Right hindlimb (tissue), 1 donor: ENCODE measurements around the gene MYBPC1.

Source experiments
- DNase-seq: peaks from one replicate; pipeline ENCODE4 v3.0.0-alpha.2; 2018

MYBPC1 gene

GRCh38 chr12:101604132-101604531, 9.4 kb downstream of the MYBPC1 start:
- no peak for DNase-seq

DNA sequence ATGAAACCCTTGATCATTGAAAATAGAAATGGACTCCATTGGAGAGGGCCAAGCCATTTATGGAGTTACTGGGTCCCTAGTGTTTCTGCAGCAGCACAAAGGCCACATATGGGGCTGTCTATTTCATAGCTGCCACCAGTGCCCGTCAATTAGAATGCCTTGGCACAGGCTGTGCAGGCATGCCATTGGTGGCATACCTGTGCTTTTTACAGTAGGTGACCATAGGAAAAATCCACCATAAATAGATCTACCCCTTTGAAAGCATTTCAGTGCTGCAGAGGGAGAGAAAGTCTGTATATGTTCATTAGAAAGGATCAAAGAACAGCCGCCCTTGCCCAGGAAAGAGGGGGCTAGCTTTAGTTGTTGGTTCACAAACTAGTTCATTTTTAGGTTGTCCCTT, 13.1 kb downstream of the MYBPC1 start:
- no peak for DNase-seq

- no peak for DNase-seq
Observed at GRCh38 chr12:101608301-101609133, 13.7 kb downstream of the MYBPC1 start.

GRCh38 chr12:101609198-101609597, 14.4 kb downstream of the MYBPC1 start:
- DNase-seq = no peak

DNA sequence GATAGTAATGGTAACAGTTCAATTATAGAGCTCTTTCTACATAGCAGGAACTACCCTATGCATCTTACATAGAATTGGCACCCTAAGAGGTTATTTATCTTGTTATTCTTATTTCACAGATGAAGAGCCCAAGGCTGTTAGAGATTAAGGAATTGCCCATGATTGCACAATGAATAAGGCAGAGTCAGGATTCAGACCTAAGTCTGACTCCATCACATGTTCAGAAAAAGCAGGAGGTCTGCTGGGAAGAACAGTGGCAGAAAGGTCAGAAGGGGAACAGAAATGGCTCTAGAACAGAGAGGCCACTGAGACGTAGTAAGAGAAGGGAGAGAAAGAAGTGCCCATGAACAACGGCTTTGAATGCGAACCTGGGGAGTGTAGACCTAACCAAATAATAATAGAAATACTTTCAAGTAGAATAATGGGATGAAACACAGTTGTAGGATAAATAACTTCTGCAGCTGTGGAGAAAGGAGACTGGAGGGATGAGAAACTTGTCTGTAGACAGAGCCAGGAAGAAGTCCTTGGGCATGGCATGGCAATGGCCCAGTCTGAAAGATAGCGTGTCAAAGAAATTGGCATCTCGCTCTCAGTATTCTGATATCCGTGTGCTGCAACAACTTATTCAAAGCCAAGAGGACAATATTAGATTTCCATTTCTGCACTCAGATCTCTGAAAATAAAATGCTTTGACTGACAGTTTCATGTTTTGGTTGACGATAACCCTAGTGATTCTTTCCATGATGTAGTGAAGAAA, 17.6 kb downstream of the MYBPC1 start:
- no peak for DNase-seq

GRCh38 chr12:101616027-101616494, 21.3 kb downstream of the MYBPC1 start:
- no peak for DNase-seq

DNA sequence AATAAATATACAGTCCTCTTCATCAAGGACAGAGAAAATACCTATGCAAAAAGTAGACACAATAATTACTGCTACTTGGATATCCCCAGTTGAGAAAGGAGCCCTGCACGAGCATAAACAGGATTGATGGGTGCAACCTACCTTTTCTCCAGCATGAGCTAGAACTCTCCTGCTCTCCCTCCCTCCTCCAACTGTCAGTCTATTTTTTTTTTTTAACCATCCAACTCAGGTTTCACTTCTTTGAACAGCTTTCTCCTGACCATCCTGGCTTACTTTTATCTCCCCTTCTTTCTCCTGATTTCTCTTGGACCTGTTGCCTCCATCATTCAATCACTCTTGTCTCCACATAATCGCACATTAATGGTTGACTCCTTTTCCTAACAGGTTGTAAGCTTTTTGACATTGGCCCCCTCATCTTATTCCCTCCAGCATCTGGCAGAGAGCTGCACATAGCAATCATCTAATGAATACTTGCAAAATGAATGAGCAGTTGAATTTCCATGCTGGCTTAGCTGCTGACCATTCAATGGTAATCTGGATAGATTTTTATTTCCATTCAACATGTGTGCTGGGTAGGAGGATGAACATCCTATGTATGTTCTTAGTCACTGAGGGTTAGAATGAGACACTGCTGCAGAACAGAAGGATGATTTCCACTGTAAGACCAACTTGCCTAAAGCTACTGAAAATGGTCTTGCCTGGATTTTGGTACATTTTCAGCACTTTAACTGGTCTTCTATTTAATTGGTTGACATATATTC, 24.4 kb downstream of the MYBPC1 start:
- DNase-seq = no peak

DNA sequence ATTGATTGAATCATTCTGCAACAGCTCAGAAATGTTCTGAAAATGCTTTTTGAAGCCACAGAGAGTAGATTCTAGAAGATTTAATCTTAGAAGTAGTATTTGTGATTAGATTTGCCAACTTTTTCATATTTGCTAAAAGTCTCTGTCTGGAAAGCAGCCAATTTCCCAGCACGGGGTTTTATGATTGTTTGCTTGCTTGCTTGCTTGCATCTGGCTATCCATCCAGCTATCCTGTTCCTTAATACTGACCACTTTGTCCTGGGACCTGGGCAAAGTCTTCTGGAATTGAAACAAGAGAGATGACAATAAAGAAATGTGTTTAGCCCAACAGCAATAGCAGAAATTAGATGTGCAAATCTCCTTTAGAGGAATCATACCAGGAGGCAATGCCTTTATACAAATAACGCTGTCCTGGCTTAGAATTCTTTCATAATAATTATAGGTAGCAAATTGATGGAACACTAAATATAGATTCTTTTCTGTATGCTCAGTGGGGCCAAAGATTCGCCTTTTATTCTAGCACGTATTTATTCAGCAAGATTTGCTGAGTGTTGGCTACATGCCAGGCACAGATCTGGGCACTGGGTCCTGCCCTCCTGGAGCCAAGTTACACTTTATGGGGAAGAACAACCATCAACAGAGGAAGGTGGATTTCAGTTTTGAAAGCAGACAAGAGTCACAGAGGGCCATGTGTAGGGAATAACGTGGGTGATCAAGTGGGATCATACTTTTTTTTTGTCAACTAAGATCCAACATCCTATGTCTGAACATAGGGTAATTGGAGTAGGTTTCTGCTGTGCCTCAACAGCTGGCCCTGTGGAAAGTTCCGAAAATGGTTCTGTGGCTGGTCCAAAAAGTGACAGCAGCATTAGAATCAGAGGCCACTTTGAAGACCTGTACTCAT, 25.3 kb downstream of the MYBPC1 start:
- DNase-seq = no peak

DNA sequence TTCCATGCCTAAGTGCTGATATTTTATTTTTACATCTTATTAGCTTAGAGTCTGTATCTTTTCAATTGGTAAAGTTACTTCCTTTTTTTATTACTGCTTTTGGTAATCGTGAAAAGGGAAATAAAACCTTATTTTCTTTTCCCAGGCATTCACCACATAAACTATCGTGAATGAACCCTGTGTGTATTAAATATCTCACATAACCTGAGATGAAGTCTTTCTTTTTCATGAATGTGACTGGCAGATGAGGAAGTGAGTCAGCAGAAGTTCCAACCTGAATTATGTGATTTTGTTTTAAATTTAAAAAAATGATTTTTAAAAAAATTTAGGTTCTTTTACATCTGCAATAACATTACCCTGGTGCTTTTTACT, 26.0 kb downstream of the MYBPC1 start:
- no peak for DNase-seq

GRCh38 chr12:101628676-101629075, 33.9 kb downstream of the MYBPC1 start:
- no peak for DNase-seq

DNA sequence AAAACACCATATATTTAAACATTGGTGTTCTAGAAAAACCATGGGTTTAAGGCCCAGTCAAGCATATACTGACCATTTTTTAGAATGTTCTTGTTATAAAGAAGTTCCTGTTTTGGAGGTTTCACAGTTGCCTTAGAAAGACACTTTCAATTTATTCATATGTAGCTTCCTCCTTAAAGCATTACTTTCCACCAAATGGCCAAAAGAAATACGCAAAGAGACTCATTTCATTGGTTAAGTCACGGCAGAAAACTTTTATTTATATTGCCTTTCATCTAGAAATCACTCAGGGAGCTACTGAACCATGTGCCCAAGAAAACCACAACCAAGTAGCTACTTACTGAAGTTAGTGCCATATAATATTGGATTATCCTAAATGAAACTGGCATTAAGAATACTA, 40.0 kb downstream of the MYBPC1 start:
- no peak for DNase-seq

- no peak for DNase-seq
Observed at GRCh38 chr12:101637936-101638335, 43.2 kb downstream of the MYBPC1 start.

DNA sequence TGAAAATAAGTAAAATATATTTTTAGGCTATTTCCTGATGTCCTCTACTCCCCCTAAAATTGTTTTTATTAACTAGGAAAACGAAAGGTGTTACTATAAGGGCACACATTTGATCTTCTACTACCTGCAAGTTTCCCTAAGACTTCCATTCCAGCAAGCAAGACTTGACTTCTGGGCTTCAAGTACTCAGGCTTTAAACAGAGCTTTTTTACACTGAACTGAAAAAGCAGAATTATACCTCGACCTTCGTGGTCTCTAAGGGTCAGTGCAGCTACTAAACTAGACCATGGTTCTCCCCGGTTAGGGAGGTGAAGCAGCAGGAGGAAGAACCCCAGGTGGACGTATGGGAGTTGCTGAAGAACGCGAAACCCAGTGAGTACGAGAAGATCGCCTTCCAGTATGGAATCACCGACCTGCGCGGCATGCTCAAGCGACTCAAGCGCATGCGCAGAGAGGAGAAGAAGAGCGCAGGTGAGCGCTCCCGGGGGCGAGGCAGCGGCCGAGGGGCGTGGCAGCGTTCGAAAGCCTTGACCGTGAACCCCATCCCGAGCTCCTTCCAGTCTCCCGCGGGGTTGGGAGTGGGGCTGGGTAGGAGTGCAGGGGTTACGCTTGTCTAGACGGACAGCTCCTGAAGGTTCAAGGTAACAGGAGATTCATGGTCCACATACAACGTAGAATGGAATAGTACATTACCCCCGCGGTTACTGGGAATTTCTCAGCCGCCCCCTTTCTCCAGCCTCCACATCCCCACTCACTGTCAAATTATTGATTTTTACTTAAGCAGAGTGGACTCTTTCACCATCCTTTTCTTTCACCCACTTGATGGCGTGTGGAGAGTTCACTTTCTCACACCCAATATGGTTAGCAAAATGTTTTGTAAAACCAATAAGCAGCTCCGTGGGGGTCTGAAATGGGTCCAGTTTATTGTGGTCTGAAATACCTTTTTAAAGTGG, 47.6 kb downstream of the MYBPC1 start:
- DNase-seq = no peak

- no peak for DNase-seq
Observed at GRCh38 chr12:101647711-101648110, 52.9 kb downstream of the MYBPC1 start.

DNA sequence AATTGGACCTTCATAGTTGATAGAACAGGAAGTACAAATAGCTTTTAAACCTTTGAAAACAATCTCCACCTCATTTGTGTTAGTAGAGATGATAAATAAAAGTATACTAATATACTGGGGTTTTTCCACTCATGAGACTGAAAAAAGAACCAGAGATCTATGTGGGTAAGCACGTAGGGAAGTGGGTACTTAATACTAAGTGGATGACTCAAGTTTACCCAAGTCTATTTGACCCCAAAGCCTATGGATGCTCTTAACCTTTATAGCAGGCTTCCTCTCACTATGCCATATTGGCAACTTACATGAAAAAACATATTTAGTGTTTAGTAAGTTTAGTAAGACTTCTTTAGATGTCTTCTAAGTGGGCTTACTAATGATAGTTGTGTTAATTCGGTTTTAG, 53.4 kb downstream of the MYBPC1 start:
- DNase-seq = no peak

- DNase-seq = no peak
Observed at GRCh38 chr12:101650346-101651117, 55.8 kb downstream of the MYBPC1 start.

- no peak for DNase-seq
Observed at GRCh38 chr12:101653030-101653429, 58.3 kb downstream of the MYBPC1 start.

GRCh38 chr12:101653503-101653902, 58.7 kb downstream of the MYBPC1 start:
- no peak for DNase-seq

DNA sequence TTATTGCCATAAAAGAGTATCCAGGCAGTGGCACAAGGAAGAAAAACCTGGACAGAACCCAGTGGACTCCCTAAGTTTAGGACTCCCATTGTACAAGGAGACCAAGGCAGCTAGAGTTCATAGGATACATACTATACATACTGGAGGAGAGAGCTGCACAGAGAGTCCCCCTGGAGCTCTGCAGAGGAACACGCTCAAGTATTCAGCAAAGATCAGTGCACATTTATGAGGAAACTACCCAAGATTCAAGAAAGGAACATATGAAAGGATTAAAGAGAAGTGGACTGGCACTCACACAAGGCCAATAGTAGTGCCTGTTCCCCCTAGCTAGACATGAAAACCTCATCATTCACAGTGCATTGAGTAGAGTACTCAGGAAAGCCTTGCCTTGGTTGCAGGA, 59.7 kb downstream of the MYBPC1 start:
- DNase-seq = no peak

- no peak for DNase-seq
Observed at GRCh38 chr12:101655393-101655792, 60.6 kb downstream of the MYBPC1 start.
